ENCODE data around the gene IFNA14.
A peak's percentile ranks its signal among the peaks of the same experiment; 100 is the strongest.
"Not testable (repeated sequence)": the region's sequence is repeated elsewhere in the genome, so short reads cannot be mapped to it uniquely, and the experiment has no call there.

Gene IFNA14
- 0 reads per million in 2 donors for total RNA-seq

DNA sequence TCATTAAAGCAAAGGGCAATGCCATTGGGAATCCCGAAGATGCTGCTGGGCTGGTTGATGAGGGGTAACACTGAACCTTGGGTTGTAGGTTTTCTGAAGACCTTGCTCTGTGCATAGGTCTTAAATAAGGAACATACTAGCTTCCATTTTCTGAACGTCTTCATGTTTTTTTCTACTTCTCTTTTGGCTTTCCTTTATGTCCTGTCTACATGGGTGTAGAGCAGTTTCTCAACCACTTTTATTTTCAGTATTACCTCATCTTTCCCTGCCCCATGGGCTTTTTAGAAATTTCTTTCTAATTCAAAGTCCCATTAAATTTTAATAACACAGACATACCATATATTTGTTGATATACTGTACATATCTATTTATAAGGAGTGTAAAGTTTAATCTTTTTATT, at the start of gene IFNA14:
TSS of gene IFNA14 (minus strand) at position 95 of the 400 bp plus-strand sequence. CDS start at position 25, 70 bp downstream.
- no peak for DNase-seq

DNA sequence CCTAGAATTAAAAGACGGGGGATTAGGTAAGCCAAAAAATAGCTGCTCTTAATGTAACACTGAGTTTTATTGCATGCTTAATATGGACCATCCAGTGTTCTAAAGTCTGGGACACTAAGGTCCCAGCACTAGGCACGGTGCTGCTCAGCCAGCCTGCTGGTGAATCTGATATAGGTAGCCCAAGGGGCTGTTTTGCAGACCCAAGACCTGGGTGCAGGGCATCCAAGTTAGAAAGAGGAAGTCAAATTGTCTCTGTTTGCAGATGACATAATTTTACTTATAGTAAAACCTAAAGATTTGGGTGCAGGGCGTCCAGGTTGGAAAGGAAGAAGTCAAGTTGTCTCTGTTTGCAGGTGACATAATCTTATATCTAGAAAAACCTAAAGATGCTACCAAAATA, 47.5 kb upstream of the IFNA14 start:
- DNase-seq: no peak

- no peak for DNase-seq
These were observed 46.9 kb upstream of the IFNA14 start for GRCh38 chr9:21286659-21287058.

GRCh38 chr9:21286099-21286498, 46.3 kb upstream of the IFNA14 start:
- DNase-seq: no peak

GRCh38 chr9:21281275-21281674, 41.5 kb upstream of the IFNA14 start:
- no peak for DNase-seq

DNA sequence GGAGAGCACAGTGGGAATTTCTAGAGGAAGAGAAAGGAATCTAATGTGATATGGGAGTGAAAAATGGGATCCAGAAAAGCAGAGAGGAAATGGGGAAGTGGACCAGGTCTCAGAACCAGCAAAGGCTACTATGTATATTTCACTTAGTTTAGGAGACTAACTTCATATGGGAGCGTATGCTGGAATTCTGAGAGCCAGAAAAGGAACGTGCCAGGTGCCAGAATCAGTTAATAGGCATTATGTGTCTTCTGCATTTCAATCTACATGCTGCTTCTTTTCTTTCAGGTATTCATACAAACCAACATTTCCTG, 28.5 kb upstream of the IFNA14 start:
- no peak for DNase-seq

DNA sequence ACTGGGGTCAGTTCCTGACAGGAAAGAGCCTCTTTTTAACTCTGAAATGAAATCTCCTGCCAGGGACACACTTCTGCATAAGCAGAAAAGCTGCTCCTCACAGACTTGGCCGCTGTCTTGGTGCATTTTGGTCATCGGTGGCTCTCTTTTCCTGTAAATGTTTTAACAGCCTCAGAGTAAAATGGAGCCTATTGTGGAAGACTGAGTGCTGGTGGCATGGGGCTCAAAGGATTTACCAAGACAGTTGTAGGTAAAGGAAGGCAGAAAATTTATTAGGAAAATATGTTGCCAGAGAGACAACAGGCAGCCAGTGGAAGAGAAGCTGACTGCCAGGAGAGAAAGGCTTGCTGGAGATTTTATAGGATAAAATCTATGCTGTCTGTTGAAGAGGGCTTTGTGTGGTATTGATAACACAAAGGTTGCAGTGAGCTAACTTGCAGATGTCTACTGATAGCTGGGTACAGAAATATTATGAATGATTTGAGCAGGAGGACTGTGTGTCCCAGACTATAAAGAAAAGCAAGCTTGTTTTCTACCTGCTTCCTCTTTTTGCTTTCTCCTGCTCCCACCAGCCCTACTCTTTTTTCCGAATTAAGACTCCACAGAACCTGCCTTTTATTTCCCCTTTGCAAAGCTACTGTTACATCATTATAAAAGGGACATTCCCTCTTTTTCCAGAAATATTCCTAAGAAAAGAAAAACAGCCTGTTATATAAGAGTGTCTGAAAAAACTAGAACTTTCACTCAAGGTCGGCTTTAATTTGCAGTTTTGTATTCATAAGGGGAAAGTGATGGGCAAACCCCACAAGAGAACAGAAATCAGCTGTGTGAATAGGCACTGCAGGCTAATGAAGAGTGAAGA, 27.9 kb upstream of the IFNA14 start:
- no peak for DNase-seq

GRCh38 chr9:21266733-21267484, 27.1 kb upstream of the IFNA14 start:
- no peak for DNase-seq

DNA sequence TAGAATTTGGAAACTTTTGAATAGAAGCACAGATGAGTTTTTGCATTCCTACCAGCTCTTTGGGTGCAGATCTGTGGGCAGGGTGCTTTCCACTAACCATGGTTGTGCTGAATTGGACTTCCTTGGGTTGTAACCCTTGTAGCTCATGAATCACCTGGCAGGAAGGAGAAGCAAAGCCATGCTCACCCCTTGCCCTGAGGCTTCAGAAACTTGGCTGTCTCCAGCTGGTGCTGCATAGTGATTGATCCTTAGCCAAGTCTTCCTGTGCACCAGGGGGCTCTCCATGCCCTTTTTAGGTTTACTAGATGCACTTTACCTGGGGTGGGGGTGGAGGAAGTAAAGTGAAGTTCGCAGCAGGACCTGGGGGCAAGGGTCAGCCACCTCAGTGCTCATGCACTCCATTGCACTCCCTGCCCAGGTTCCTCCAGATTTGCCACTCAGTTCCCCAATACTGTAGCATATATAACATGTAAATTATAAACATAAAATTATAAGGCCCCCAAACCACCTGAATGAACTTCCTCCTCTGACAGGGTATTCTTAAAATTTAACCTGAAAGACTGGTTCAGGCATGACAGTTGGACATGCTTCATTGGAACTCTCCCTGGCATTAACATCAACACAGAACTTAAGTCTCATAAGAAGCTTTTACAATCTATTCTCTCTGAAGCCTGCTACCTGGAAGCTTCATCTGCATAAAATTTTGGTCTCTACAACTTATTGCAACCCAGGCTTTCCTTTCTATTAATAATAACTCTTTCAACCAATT, 25.8 kb upstream of the IFNA14 start:
- DNase-seq: no peak

- no peak for DNase-seq
These were observed 15.9 kb upstream of the IFNA14 start for GRCh38 chr9:21255538-21256212.

DNA sequence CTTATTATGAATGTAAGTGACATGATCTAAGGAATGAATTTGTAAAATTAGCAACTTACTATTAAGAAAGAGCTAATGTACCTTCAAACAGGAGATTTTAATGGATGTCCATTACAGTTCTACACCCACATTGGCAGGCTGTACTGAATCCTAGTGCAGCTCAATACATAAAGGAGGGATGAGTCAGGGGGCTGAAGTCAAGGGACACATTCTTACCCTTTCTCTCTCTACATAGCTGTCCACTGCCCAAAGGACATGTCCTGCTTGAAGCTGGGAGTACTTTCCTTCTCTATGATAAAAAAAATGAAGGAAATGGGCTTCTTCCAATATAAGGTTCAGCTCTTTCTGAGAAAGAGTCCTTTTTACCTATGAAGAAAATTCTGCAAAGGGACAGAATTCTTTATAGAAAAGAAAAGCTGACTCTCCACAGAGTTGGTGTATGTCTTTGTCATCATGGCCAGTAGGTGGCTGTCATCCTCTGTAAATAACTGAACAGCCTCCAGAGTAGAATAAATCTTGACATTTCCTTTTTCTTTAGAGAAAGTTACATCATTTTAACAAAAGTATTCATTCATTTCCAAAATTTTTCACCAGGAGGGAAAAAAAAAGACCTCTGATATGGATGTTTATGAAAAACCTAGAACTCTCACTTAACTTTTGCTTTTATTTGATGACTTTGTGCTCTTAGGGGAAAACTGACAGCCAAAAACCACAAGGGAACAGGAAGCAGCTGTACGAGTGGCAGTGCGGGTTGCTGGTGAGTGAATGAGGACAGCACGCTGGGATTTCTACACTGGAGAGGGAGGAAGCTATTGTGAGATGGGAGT, 13.1 kb upstream of the IFNA14 start:
- peak in 2 of 5 experiments; percentile 12 to 30 for DNase-seq

- no peak for DNase-seq
These were observed 11.8 kb upstream of the IFNA14 start for GRCh38 chr9:21251638-21252037.

GRCh38 chr9:21251190-21251589, 11.4 kb upstream of the IFNA14 start:
- DNase-seq: no peak

DNA sequence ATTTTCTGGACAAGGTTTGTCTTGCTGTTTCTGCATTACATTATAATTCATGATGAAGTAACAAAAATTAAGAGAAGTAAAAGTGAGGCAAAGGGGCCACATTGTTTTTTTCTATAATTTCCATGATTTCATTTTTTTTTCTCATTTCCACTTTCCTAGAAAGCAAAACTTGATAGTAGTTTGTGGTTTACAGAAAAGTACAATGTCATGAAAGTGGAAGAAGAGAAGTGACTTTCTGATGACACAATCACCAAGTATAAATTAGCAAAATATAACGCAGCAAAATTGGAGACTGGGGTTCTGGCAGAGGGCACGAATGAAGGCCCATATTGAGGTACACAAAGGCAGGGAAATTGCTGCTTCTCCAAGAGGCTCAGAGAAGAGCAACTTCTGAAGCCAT, 5.0 kb upstream of the IFNA14 start:
- DNase-seq: no peak

DNA sequence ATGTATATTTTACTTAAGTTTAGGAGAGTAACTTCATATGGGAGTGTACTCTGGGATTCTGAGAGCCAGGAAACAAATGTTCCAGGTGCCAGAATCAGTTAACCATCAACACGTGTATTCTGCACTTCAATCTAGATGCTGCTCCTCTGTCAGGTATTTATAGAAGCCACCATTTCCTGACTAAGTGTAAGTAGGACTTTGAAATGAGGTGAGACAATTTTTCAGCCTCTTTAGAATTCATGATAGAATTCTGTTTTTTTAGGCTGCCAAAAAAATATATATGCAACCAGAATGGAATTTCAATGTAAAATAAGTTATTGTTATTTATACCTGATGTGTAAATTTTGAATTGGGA, 3.5 kb downstream of the IFNA14 start:
- DNase-seq: not testable (repeated sequence)

- peak in 1 of 5 experiments; percentile 39 for DNase-seq
These were observed 4.1 kb downstream of the IFNA14 start for GRCh38 chr9:21235468-21236359.

DNA sequence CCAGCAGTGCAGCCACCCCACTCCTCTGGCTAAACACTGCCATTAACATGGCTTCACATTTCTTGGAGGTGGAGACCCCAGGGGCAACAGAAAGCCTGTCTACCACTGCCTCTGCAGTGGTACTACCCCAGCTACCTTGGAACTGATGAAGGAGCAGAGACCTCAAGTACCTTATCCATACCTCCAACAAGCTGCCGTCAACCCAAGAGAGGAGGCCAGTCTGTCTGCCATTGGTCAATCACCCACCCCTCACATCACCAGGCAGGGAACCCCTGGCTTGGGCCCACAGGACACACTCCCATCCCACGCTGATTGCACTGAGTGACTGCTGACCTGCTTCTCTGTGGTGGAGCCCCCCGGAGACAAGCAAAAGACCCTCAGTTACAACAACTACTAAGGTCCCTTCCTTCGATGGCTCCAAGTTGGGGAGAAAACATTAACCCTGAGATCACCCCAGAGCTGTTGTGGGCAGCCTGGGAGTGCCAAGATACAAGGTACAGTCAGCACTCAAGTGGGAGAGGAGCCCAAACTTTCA, 5.6 kb downstream of the IFNA14 start:
- DNase-seq: no peak

- no peak for DNase-seq
These were observed 6.5 kb downstream of the IFNA14 start for GRCh38 chr9:21233258-21233657.

- DNase-seq: no peak
These were observed 11.7 kb downstream of the IFNA14 start, which contains the start of gene IFNA17 for GRCh38 chr9:21228122-21228521. TSS of gene IFNA17 (minus strand) at chr9:21228222. CDS start at chr9:21228173, 49 bp downstream.

DNA sequence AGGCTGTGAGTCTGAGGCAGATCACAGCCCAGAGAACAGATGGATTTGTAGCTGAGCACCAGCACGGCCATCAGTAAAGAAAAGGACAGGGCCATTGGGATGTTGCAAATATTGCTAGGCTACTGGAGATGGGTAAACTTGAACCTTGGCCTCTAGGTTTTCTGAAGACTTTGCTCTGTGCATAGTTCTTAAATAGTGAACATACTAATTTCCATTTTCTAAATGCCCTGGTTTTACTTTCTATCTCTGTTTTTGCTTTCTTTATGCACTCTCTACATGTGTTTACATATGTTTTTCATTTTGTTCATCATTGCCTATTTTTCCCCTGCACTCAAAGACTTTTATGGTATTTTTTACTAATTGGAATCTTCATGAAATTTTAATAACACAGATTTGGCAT, 22.6 kb downstream of the IFNA14 start, which contains the start of gene IFNA16:
TSS of gene IFNA16 (minus strand) at position 101 of the 400 bp plus-strand sequence. CDS start at position 95, 6 bp downstream.
- DNase-seq: not testable (repeated sequence)

All from T-helper 2 cell (primary cell).